Activated naive CD8-positive, alpha-beta T cell treated with anti-CD3 and anti-CD28 coated beads for 36 hours (primary cell): ENCODE results near the gene EML1. TPM values are rescaled to one million over a fixed set of nuclear protein-coding genes. Genes with fewer than 3 reads are reported as not detected.

Source experiments
- DNase-seq: peaks from one replicate; pipeline ENCODE4 v3.0.0; 2021
- H3K27ac Mint-ChIP-seq: one replicate; pipeline ENCODE4 v1.8.0; 2022; ENCODE audit warnings: mild to moderate bottlenecking, moderate library complexity, mixed read lengths
- H3K27me3 Mint-ChIP-seq: one replicate; pipeline ENCODE4 v1.8.0; 2022; ENCODE audit warnings: mild to moderate bottlenecking, mixed read lengths
- H3K36me3 Mint-ChIP-seq: one replicate; pipeline ENCODE4 v1.8.0; 2021; ENCODE audit warnings: mild to moderate bottlenecking, mixed read lengths
- H3K4me1 Mint-ChIP-seq: one replicate; pipeline ENCODE4 v1.8.0; 2021; ENCODE audit warnings: mixed read lengths
- H3K4me3 Mint-ChIP-seq: one replicate; pipeline ENCODE4 v1.8.0; 2022; ENCODE audit warnings: mild to moderate bottlenecking, moderate library complexity, mixed read lengths
- H3K9me3 Mint-ChIP-seq: one replicate; pipeline ENCODE4 v1.8.0; 2022; ENCODE audit warnings: mixed read lengths
- total RNA-seq, 2 experiments: library from RNA; stranded (reverse); gene quantifications; one replicate each; pipeline ENCODE4 v1.2.3, GENCODE V29; 2021

Gene EML1
- total RNA-seq, 2 experiments from 2014 or later, result 0.36 to 1.0 TPM

GRCh38 chr14:99803106-99803775, 10.0 kb downstream of the EML1 start:
- H3K36me3 Mint-ChIP-seq, result no peaks in the 10 kb centered on the region
- H3K27ac Mint-ChIP-seq, result no peak overlapping the region
- no peaks in the 10 kb centered on the region for H3K4me1 Mint-ChIP-seq
- peaks cover 61% of the 10 kb centered on the region for H3K27me3 Mint-ChIP-seq
- no peaks in the 10 kb centered on the region for H3K9me3 Mint-ChIP-seq
- no peak overlapping the region for H3K4me3 Mint-ChIP-seq
- no peak for DNase-seq

DNA sequence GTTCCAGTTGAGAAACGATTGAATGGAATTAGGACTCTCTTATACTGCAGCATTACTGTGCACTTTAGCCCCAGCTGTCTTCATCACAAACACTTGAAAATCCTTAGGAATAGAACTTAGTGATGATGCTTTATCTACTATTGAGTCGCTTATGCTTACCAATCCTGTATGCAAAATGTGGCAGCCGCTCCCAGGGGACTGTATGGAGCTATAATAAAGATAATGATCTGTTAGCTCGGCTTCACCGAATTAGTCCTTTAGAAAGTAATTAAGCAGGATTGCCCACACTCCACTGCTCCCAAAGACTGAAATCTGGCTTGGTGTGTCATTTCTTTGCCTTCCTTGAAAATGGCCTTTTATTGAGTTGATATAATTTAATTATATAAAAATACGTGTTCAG, 10.6 kb downstream of the EML1 start:
- Mint-ChIP-seq H3K36me3 (no peaks in the 10 kb centered on the region), H3K4me1 (no peaks in the 10 kb centered on the region), H3K27ac (no peak overlapping the region), H3K9me3 (no peaks in the 10 kb centered on the region), H3K4me3 (no peak overlapping the region), H3K27me3 (peaks cover 55% of the 10 kb centered on the region)
- no peak for DNase-seq

GRCh38 chr14:99805757-99806439, 12.7 kb downstream of the EML1 start:
- DNase-seq, result no peak
- H3K27me3 Mint-ChIP-seq, result peaks cover 39% of the 10 kb centered on the region
- H3K4me3 Mint-ChIP-seq, result no peak overlapping the region
- no peak overlapping the region for H3K27ac Mint-ChIP-seq
- H3K9me3 Mint-ChIP-seq, result no peaks in the 10 kb centered on the region
- no peaks in the 10 kb centered on the region for H3K4me1 Mint-ChIP-seq
- no peaks in the 10 kb centered on the region for H3K36me3 Mint-ChIP-seq

- H3K27ac Mint-ChIP-seq, result no peak overlapping the region
- no peaks in the 10 kb centered on the region for H3K9me3 Mint-ChIP-seq
- no peaks in the 10 kb centered on the region for H3K4me1 Mint-ChIP-seq
- no peak overlapping the region for H3K4me3 Mint-ChIP-seq
- no peak for DNase-seq
- H3K36me3 Mint-ChIP-seq, result no peaks in the 10 kb centered on the region
- peaks cover 30% of the 10 kb centered on the region for H3K27me3 Mint-ChIP-seq
Measured at GRCh38 chr14:99806836-99807235, 13.6 kb downstream of the EML1 start.

DNA sequence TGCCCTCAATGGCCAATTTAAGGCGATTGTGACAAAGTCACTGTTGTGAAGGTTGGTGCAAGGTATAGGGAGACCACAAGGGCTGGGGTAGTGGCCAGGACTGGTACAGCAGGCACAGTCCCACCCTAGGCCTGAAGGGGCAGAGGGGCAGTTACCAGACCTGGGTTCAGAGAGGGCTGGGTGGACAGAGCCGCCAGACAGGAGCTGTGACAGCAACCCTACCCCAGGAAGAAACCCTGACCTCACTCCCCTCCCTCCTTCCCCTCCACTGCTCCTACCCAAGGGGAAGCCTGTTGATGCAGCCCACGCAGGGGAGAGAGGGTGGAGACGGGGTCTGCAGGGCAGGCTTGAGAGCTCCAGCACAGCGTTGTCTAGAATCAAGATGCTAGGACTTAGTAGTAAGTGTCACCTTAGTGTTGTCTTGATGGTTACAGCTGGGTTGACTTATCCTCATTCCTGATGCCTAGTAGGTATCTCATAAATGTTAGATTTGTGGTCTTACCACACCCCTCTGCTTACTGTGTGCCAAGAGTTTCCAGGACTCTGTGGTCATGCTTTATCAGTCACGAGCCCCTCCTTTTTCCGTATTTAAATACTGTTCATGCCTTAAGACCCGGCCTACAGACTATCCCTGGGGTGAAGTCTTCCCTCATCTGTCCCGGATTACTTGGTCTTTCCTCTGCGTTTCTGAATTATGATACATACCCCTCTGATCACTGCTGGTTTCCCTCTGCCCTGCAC, 14.4 kb downstream of the EML1 start:
- Mint-ChIP-seq H3K4me1 (no peaks in the 10 kb centered on the region), H3K36me3 (no peaks in the 10 kb centered on the region), H3K27ac (no peak overlapping the region), H3K9me3 (no peaks in the 10 kb centered on the region), H3K27me3 (peaks cover 25% of the 10 kb centered on the region), H3K4me3 (no peak overlapping the region)
- no peak for DNase-seq

DNA sequence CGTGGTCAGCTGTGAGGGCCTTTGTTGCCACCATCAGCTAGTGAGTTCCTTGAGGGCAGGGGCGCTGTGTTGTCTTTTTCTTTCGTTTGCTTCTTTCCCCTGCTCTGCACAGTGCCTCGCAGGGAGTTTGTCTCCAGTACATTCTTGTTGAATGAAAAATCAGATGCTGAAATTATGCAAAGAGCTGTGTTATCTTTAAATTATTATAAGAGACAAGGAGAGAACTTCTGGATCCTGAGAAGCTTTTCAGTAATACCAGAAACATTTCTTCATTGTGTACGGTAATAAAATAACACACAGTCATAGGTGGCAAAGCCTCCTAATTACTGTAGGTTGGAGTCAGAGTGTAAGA, 14.9 kb downstream of the EML1 start:
- no peaks in the 10 kb centered on the region for H3K9me3 Mint-ChIP-seq
- no peak overlapping the region for H3K4me3 Mint-ChIP-seq
- no peaks in the 10 kb centered on the region for H3K36me3 Mint-ChIP-seq
- DNase-seq, result no peak
- H3K4me1 Mint-ChIP-seq, result no peaks in the 10 kb centered on the region
- no peak overlapping the region for H3K27ac Mint-ChIP-seq
- H3K27me3 Mint-ChIP-seq, result peaks cover 22% of the 10 kb centered on the region

DNA sequence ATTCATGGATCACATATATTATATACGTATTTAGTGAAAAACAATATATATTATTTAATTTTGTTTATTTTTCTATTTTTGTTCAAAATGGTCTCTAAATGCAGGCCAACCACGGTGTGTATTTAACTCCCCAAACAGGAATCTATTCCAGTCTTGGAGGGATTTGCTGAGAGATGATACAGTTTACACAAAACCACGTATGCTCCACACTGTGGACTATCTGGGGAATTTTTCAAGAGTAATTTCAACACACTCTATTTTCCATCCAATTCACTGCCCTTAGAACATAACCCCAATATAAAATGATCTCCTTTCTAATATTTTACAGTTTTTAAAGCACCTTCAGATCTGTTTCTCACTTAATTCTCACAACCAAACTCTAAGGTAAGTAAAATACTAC, 15.3 kb downstream of the EML1 start:
- H3K27me3 Mint-ChIP-seq, result peaks cover 19% of the 10 kb centered on the region
- no peak overlapping the region for H3K27ac Mint-ChIP-seq
- no peaks in the 10 kb centered on the region for H3K36me3 Mint-ChIP-seq
- H3K9me3 Mint-ChIP-seq, result no peaks in the 10 kb centered on the region
- no peaks in the 10 kb centered on the region for H3K4me1 Mint-ChIP-seq
- H3K4me3 Mint-ChIP-seq, result no peak overlapping the region
- DNase-seq, result no peak

DNA sequence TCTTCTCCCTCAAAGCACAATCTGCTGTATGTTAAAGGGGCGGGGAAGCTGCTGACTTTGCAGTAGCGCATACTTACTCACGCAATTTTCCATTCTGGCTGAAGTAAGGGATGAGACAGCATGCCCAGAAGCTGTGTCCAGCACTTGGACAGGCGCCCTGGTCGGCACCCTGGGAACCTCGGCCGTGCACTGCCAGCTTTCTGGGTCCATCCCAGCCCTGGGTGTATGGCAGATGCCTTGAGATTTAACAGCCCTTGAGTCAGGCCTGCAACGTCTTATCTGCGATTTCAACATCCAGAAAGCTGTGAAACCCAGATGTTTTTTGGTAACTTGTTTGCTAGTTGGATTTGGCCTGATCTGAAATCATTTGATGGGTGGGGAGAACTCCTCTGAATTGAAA, 16.1 kb downstream of the EML1 start:
- Mint-ChIP-seq H3K36me3 (no peaks in the 10 kb centered on the region), H3K27ac (no peak overlapping the region), H3K4me3 (no peak overlapping the region), H3K9me3 (no peaks in the 10 kb centered on the region), H3K27me3 (peaks cover 20% of the 10 kb centered on the region), H3K4me1 (no peaks in the 10 kb centered on the region)
- no peak for DNase-seq

GRCh38 chr14:99809859-99810558, 16.8 kb downstream of the EML1 start:
- Mint-ChIP-seq H3K4me1 (no peaks in the 10 kb centered on the region), H3K27me3 (peaks cover 15% of the 10 kb centered on the region), H3K4me3 (no peak overlapping the region), H3K9me3 (no peaks in the 10 kb centered on the region), H3K27ac (no peak overlapping the region), H3K36me3 (no peaks in the 10 kb centered on the region)
- no peak for DNase-seq

- DNase-seq, result no peak
- Mint-ChIP-seq H3K27ac (no peak overlapping the region), H3K4me1 (no peaks in the 10 kb centered on the region), H3K27me3 (peaks cover 14% of the 10 kb centered on the region), H3K4me3 (no peak overlapping the region), H3K36me3 (no peaks in the 10 kb centered on the region), H3K9me3 (no peaks in the 10 kb centered on the region)
Measured at GRCh38 chr14:99810559-99810874, 17.3 kb downstream of the EML1 start.

DNA sequence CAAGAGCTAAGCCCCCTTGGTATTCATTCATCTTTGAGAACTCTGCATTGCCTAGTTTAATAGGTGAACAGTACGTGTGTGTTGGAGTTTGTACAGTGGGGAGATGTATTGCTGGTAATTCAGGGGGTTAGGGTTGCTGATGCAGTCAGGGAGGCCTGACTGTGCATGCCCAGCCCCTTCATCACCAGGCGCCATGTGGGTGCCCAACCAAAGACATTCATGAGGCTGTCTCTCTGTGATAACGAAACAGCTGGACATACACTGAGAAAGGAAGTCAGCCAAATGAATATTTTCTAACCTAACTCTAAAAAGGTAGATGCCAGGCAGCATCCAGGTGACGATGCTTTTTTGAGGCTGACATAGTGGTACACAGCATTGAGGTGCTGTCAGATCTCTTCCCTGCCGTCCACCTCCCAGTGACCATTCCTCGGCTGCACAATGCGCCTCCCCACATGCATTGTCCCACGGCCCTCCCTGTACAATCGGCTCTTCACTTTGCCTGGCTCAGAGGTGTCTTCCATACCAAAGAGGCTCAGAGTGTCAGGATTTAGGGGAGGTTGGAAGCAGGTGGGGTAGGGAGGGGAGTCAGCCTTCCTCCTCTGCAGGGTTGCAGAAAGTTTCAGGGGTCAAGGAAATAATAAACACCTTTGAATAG, 19.0 kb downstream of the EML1 start:
- Mint-ChIP-seq H3K27me3 (peaks cover 12% of the 10 kb centered on the region), H3K4me1 (no peaks in the 10 kb centered on the region), H3K9me3 (no peaks in the 10 kb centered on the region), H3K4me3 (no peak overlapping the region), H3K27ac (no peak overlapping the region), H3K36me3 (no peaks in the 10 kb centered on the region)
- no peak for DNase-seq

GRCh38 chr14:99812892-99813291, 19.7 kb downstream of the EML1 start:
- H3K36me3 Mint-ChIP-seq, result no peaks in the 10 kb centered on the region
- no peaks in the 10 kb centered on the region for H3K4me1 Mint-ChIP-seq
- no peak overlapping the region for H3K27ac Mint-ChIP-seq
- peaks cover 18% of the 10 kb centered on the region for H3K27me3 Mint-ChIP-seq
- H3K4me3 Mint-ChIP-seq, result no peak overlapping the region
- no peak for DNase-seq
- no peaks in the 10 kb centered on the region for H3K9me3 Mint-ChIP-seq

GRCh38 chr14:99815696-99816095, 22.5 kb downstream of the EML1 start:
- no peaks in the 10 kb centered on the region for H3K36me3 Mint-ChIP-seq
- no peak overlapping the region for H3K27ac Mint-ChIP-seq
- H3K4me1 Mint-ChIP-seq, result peaks cover 10% of the 10 kb centered on the region
- H3K4me3 Mint-ChIP-seq, result no peak overlapping the region
- peaks cover 31% of the 10 kb centered on the region for H3K27me3 Mint-ChIP-seq
- H3K9me3 Mint-ChIP-seq, result no peaks in the 10 kb centered on the region
- no peak for DNase-seq

- H3K27me3 Mint-ChIP-seq, result peaks cover 31% of the 10 kb centered on the region
- H3K4me1 Mint-ChIP-seq, result peaks cover 10% of the 10 kb centered on the region
- H3K27ac Mint-ChIP-seq, result no peak overlapping the region
- DNase-seq, result no peak
- no peaks in the 10 kb centered on the region for H3K36me3 Mint-ChIP-seq
- no peak overlapping the region for H3K4me3 Mint-ChIP-seq
- no peaks in the 10 kb centered on the region for H3K9me3 Mint-ChIP-seq
Measured at GRCh38 chr14:99816217-99816616, 23.0 kb downstream of the EML1 start.

DNA sequence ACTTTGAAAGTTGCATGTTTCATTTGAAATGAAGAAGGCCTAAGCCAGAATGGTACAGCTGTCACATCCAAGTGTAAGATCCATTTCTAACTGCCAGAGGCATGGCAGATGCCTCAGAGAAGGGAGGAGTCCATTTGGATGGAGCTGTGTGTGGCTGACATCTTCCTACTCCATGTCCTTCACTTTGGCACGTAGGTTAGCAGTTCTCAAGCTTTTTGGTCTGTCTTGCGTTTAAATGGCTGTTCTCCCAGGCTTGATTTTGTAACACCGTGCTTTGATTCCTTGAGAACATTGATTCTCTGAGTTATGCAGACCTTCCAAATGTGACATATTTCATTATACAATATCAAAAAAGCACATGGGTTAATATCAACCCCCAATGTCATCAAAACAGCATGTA, 23.4 kb downstream of the EML1 start:
- Mint-ChIP-seq H3K27me3 (peaks cover 35% of the 10 kb centered on the region), H3K36me3 (no peaks in the 10 kb centered on the region), H3K27ac (no peak overlapping the region), H3K9me3 (no peaks in the 10 kb centered on the region), H3K4me1 (peaks cover 14% of the 10 kb centered on the region), H3K4me3 (no peak overlapping the region)
- no peak for DNase-seq
